HCT116 (cell line): Measurements from ENCODE around the gene CRYAB. TPM values are rescaled to one million over a fixed set of nuclear protein-coding genes. Genes with fewer than 3 reads are reported as not detected.

Experiments
- ATAC-seq: fragments of 200-7000 bp; cut with Tn5 transposase; 2 replicates; pipeline ENCODE4 v1.9.1; 2020; ENCODE audit warnings: mild to moderate bottlenecking, moderate library complexity
- BruUV-seq: library from RNA; stranded (reverse); fragments of 400-500 nt; replicated peaks from 2 replicates; lab custom pipeline; 2021; lab: Mats Ljungman, UMichigan
- CTCF ChIA-PET: fragments of 300-600 bp; sonication (Branson Sonifier 250); formaldehyde crosslinking; loops from one replicate; lab custom pipeline; 2021; ENCODE audit warnings: antibody characterized with exemption; lab: Charles Lee
- POLR2A ChIA-PET: fragments of 300-600, 350-600 bp; sonication (Branson Sonifier 250); formaldehyde crosslinking; loops from one replicate; lab custom pipeline; 2021; ENCODE audit warnings: antibody characterized with exemption; lab: Charles Lee
- RAD21 ChIA-PET, 2 experiments: fragments of 300-600 bp; sonication (Branson Sonifier 250); formaldehyde crosslinking; loops; one replicate each; lab custom pipeline; 2023; ENCODE audit warnings: low total read pairs in 2 of 2; ENCODE audit not compliant: uncharacterized antibody in 2 of 2, unreplicated experiment in 2 of 2, low non-redundant PET in 1 of 2; lab: Charles Lee
- DNase-seq: peaks from one replicate; pipeline ENCODE4 v3.0.0-alpha.2; 2010; ENCODE audit warnings: low read depth, low spot score
- H2AFZ ChIP-seq: fragments of 200-600 bp; shearing (Covaris generic), sonication (generic); 2 replicates; pipeline ENCODE4 v1.6.1; 2017; ENCODE audit warnings: low read depth, mixed run types, mixed read lengths, antibody characterized with exemption, low read length; ENCODE audit not compliant: poor library complexity, severe bottlenecking
- H3K27ac ChIP-seq: 2 replicates; pipeline ENCODE4 v1.5.1; 2012; ENCODE audit warnings: low read depth, low read length
- H3K27me3 ChIP-seq: fragments of 200-600 bp; sonication (generic); 2 replicates; pipeline ENCODE4 v1.6.1; 2016; ENCODE audit warnings: mixed run types, low read length, mixed read lengths; ENCODE audit not compliant: insufficient read depth
- H3K36me3 ChIP-seq, 2 experiments: fragments of 200-500 bp in 1 of 2; fragments of 200-600 bp in 1 of 2; sonication (Bioruptor generic) in 1 of 2; sonication (generic) in 1 of 2; 2 replicates each; pipeline versions ENCODE4 v1.5.1 to v1.6.1; 2014 to 2016; ENCODE audit warnings: low read length in 2 of 2, inconsistent platforms in 1 of 2, mixed read lengths in 1 of 2, mixed run types in 1 of 2; ENCODE audit not compliant: insufficient read depth in 2 of 2, control insufficient read depth in 1 of 2
- H3K4me1 ChIP-seq, 2 experiments: fragments of 200-600 bp in 1 of 2; sonication (generic) in 1 of 2; 2 replicates each; pipeline versions ENCODE4 v1.5.1 to v1.6.1; 2012 to 2017; ENCODE audit warnings: low read length in 2 of 2, inconsistent platforms in 1 of 2, mild to moderate bottlenecking in 1 of 2, mixed read lengths in 1 of 2, mixed run types in 1 of 2, moderate library complexity in 1 of 2; ENCODE audit not compliant: insufficient read depth in 2 of 2, control insufficient read depth in 1 of 2
- H3K4me2 ChIP-seq: fragments of 200-600 bp; sonication (generic); 2 replicates; pipeline ENCODE4 v1.6.1; 2017; ENCODE audit warnings: mixed run types, low read length, mixed read lengths
- H3K4me3 ChIP-seq, 2 experiments: fragments of 200-600 bp in 1 of 2; sonication (generic) in 1 of 2; replicated peaks in 1 of 2; 2 replicates each; pipeline ENCODE4 v1.5.1; 2011 to 2016; ENCODE audit warnings: low read length in 2 of 2, control low read depth in 1 of 2, low read depth in 1 of 2, mild to moderate bottlenecking in 1 of 2, mixed read lengths in 1 of 2, mixed run types in 1 of 2
- H3K79me2 ChIP-seq: fragments of 200-600 bp; sonication (generic); 2 replicates; pipeline ENCODE4 v1.6.1; 2017; ENCODE audit warnings: mild to moderate bottlenecking, mixed run types, low read length, moderate library complexity, mixed read lengths; ENCODE audit not compliant: insufficient read depth
- H3K9ac ChIP-seq: fragments of 200-600 bp; sonication (generic); 2 replicates; pipeline ENCODE4 v1.6.1; 2016; ENCODE audit warnings: low read length, mixed read lengths
- H3K9me2 ChIP-seq: fragments of 200-600 bp; sonication (generic), shearing (Covaris generic); 2 replicates; pipeline ENCODE4 v1.6.1; 2017; ENCODE audit warnings: mixed run types, mild to moderate bottlenecking, moderate library complexity; ENCODE audit not compliant: insufficient read depth
- H3K9me3 ChIP-seq, 2 experiments: fragments of 200-500 bp in 1 of 2; fragments of 200-600 bp in 1 of 2; sonication (Bioruptor generic) in 1 of 2; sonication (generic) in 1 of 2; 2 replicates each; pipeline ENCODE4 v1.6.1; 2014 to 2017; ENCODE audit warnings: low read length in 2 of 2, mixed read lengths in 2 of 2, inconsistent platforms in 1 of 2, low read depth in 1 of 2, mild to moderate bottlenecking in 1 of 2, mixed run types in 1 of 2, moderate library complexity in 1 of 2; ENCODE audit not compliant: control insufficient read depth in 1 of 2, insufficient read depth in 1 of 2
- H4K20me1 ChIP-seq: fragments of 200-600 bp; sonication (generic), shearing (Covaris generic); 2 replicates; pipeline ENCODE4 v1.6.1; 2017; ENCODE audit warnings: mixed run types, mild to moderate bottlenecking, moderate library complexity; ENCODE audit not compliant: insufficient read depth
- ELF1 ChIP-seq: IDR thresholded peaks from 2 replicates; pipeline ENCODE4 v1.6.1; 2012; ENCODE audit warnings: low read depth, borderline replicate concordance
- EZH2 ChIP-seq: fragments of 200-600 bp; sonication (generic); IDR thresholded peaks from 2 replicates; pipeline ENCODE4 v1.6.1; 2017; ENCODE audit warnings: antibody characterized with exemption, mixed run types
- JUND ChIP-seq: IDR thresholded peaks from 2 replicates; pipeline ENCODE4 v1.6.1; 2012
- POLR2A ChIP-seq: IDR thresholded peaks from 2 replicates; pipeline ENCODE4 v1.7.0; 2011; ENCODE audit warnings: borderline replicate concordance; ENCODE audit not compliant: insufficient read depth, insufficient read length; ENCODE audit errors: extremely low read depth
- POLR2AphosphoS5 ChIP-seq: IDR thresholded peaks from 2 replicates; pipeline ENCODE4 v1.6.1; 2011; ENCODE audit warnings: mild to moderate bottlenecking, low read depth, low read length, moderate library complexity
- REST ChIP-seq: IDR thresholded peaks from 2 replicates; pipeline ENCODE4 v1.6.1; 2012; ENCODE audit warnings: low read depth
- SIN3A ChIP-seq: IDR thresholded peaks from 2 replicates; pipeline ENCODE4 v1.6.1; 2012; ENCODE audit warnings: low read depth
- TCF7L2 ChIP-seq: IDR thresholded peaks from 2 replicates; pipeline ENCODE4 v1.7.0; 2011; ENCODE audit warnings: borderline replicate concordance, inconsistent platforms; ENCODE audit not compliant: insufficient read depth, insufficient read length; ENCODE audit errors: extremely low read depth
- intact Hi-C: fragments of 100-400 bp; cut with micrococcal nuclease; formaldehyde crosslinking; loops from 2 replicates; pipeline ENCODE4 v1.10.0; 2022
- total RNA-seq: library from RNA; stranded (reverse); gene quantifications from one replicate; pipeline ENCODE4 v1.2.1, GENCODE V29; 2021; ENCODE audit not compliant: unreplicated experiment

Gene CRYAB
- total RNA-seq, 1 experiment from 2014 or later, result not detected

GRCh38 chr11:111936040-111936540 lies 24.5 kb upstream of the CRYAB start:
- no peak for DNase-seq
- Histone ChIP-seq H3K9me2 (no peaks in the 10 kb centered on the region), H3K79me2 (no peaks in the 10 kb centered on the region), H3K27me3 (no peaks in the 10 kb centered on the region), H3K4me2 (peak overlapping the region; percentile 89), H3K4me3 (peak overlapping the region in 1 of 2 experiments; percentile 67), H3K4me1 (peaks cover 20 to 33% of the 10 kb centered on the region in 2 experiments; a peak in 3 of 4 replicates), H3K36me3 (no peaks in the 10 kb centered on the region), H2AFZ (peak overlapping the region; percentile 83), H3K9ac (peak overlapping the region; percentile 67), H3K27ac (no peak overlapping the region), H3K9me3 (no peaks in the 10 kb centered on the region), H4K20me1 (no peaks in the 10 kb centered on the region)
- ChIA-PET POLR2A (interaction anchor here (0.5 kb wide), 1 partner anchor 180 kb away, joined by 5 read pairs; no protein-coding TSS in a partner anchor), CTCF (interaction anchor here (1.0 kb wide), 2 partner anchors 9 to 46 kb away, joined by 3 to 6 read pairs; no protein-coding TSS in a partner anchor), RAD21 (interaction anchor here in 1 of 2 experiments (1.6 kb wide), 1 partner anchor 64 kb away, joined by 3 read pairs; the partner anchor contains the start of gene ALG9)
- BruUV-seq, result no TSS peak
- ATAC-seq, result no peak
- intact Hi-C loops, result no loop called here
- no peak for TF ChIP-seq TCF7L2
- no peak for TF ChIP-seq POLR2AphosphoS5
- TF ChIP-seq ELF1, result no peak
- no peak for TF ChIP-seq REST
- no peak for TF ChIP-seq JUND
- TF ChIP-seq POLR2A, result no peak
- TF ChIP-seq EZH2, result no peak
- no peak for TF ChIP-seq SIN3A
